OCI-LY1 (cell line): Measurements from ENCODE around the gene OR10G8.

ENCODE experiments used
- H2AFZ ChIP-seq: fragments of 200-600 bp; sonication (generic), shearing (Covaris generic); 2 replicates; pipeline ENCODE4 v1.6.0; 2014; ENCODE audit warnings: antibody characterized with exemption, mild to moderate bottlenecking, low read length
- H3F3A ChIP-seq: fragments of 200-600 bp; sonication (generic), shearing (Covaris generic); 2 replicates; pipeline ENCODE4 v1.6.0; 2014; ENCODE audit warnings: mild to moderate bottlenecking, antibody characterized with exemption, low read length, moderate library complexity; ENCODE audit not compliant: insufficient read depth
- H3K27ac ChIP-seq: fragments of 200-600 bp; sonication (generic); 2 replicates; pipeline ENCODE4 v1.5.1; 2014; ENCODE audit warnings: low read length, mixed run types, mild to moderate bottlenecking, low read depth; ENCODE audit not compliant: poor library complexity, severe bottlenecking
- H3K27me3 ChIP-seq: fragments of 200-600 bp; sonication (generic); 2 replicates; pipeline ENCODE4 v1.6.0; 2014; ENCODE audit warnings: antibody characterized with exemption, mild to moderate bottlenecking, low read length, moderate library complexity; ENCODE audit not compliant: insufficient read depth
- H3K36me3 ChIP-seq: fragments of 200-600 bp; sonication (generic); 2 replicates; pipeline ENCODE4 v1.6.1; 2014; ENCODE audit warnings: mild to moderate bottlenecking, antibody characterized with exemption, low read length, moderate library complexity, mixed read lengths; ENCODE audit not compliant: insufficient read depth
- H3K4me1 ChIP-seq: fragments of 200-600 bp; sonication (generic); 2 replicates; pipeline ENCODE4 v1.5.1; 2014; ENCODE audit warnings: mild to moderate bottlenecking, low read length, moderate library complexity; ENCODE audit not compliant: insufficient read depth, severe bottlenecking
- H3K4me2 ChIP-seq: fragments of 200-600 bp; sonication (generic), shearing (Covaris generic); 2 replicates; pipeline ENCODE4 v1.6.1; 2014; ENCODE audit warnings: low read length
- H3K4me3 ChIP-seq: fragments of 200-600 bp; sonication (generic); 2 replicates; pipeline ENCODE4 v1.5.1; 2014; ENCODE audit warnings: low read length, low read depth, mild to moderate bottlenecking, mixed read lengths; ENCODE audit not compliant: poor library complexity, severe bottlenecking
- H3K79me2 ChIP-seq: fragments of 200-600 bp; shearing (Covaris generic); 2 replicates; pipeline ENCODE4 v1.6.1; 2016; ENCODE audit warnings: mixed run types, low read length, mixed read lengths; ENCODE audit not compliant: insufficient read depth
- H3K9ac ChIP-seq: fragments of 200-600 bp; sonication (generic), shearing (Covaris generic); 2 replicates; pipeline ENCODE4 v1.6.1; 2014; ENCODE audit warnings: mild to moderate bottlenecking, low read length, mixed read lengths
- H3K9me2 ChIP-seq: fragments of 200-600 bp; sonication (generic), shearing (Covaris generic); 2 replicates; pipeline ENCODE4 v1.6.1; 2014; ENCODE audit warnings: low read depth, mild to moderate bottlenecking, low read length, mixed read lengths
- H3K9me3 ChIP-seq: fragments of 200-600 bp; shearing (Covaris generic); 2 replicates; pipeline ENCODE4 v1.6.1; 2014; ENCODE audit warnings: low read length, mixed read lengths
- H4K20me1 ChIP-seq: fragments of 200-600 bp; sonication (generic), shearing (Covaris generic); 2 replicates; pipeline ENCODE4 v1.6.0; 2016; ENCODE audit warnings: mild to moderate bottlenecking, low read length; ENCODE audit not compliant: insufficient read depth
- EZH2 ChIP-seq: fragments of 200-600 bp; sonication (generic), shearing (Covaris generic); IDR thresholded peaks from 2 replicates; pipeline ENCODE4 v1.8.0; 2017; ENCODE audit warnings: borderline replicate concordance, mixed run types, mild to moderate bottlenecking, antibody characterized with exemption, low read length, moderate library complexity, mixed read lengths
- TF ChIP-seq, protein P1 (sequence below): fragments of 200-600 bp; sonication (generic), shearing (Covaris generic); IDR thresholded peaks from 2 replicates; pipeline ENCODE4 v1.5.1; 2017; ENCODE audit warnings: mild to moderate bottlenecking, antibody characterized with exemption, low read length, moderate library complexity, mixed read lengths

The OR10G8 gene

DNA sequence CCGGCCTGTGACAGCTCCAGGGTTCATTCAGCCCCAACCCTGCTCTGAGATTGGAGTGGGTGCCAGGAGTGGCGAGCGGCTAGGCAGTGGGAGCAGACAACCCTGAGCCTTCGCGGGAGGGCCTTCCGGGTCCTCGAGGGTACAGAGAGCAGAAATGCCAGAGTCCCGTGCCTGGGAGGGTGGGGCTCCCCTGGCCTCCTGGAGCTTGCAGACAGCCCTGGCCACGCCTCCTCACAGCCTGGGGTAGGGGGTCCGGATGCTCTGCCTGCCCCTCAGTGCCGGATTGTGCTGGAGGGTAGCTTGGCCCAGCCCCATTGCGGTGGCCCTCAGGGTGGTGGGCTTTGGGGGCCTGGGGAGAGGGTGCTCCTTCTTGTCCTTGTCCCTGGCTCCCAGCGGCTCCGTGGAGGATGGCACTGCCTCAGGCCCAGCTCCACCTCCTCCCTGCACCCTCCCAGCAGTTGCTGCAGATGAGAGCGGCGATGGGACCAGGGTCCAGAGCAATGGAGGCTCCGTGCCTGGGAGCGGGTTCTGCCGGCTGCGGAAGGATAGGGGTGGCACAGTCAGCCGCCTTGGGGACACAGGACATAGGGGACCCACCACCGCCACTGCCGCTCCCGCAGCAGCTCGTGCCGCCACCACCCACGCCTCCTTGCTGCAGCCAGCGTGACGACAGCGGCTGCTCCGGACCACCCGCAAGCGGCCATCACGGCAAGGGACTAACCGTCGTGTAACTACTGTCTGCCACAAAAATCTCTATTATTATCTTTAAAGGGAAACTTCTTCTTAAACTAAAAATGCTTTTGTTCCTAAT, 49.4 kb downstream of the OR10G8 start:
- Histone ChIP-seq H3F3A (no peaks in the 10 kb centered on the region), H3K27ac (no peak overlapping the region), H3K79me2 (no peaks in the 10 kb centered on the region), H3K36me3 (no peaks in the 10 kb centered on the region), H2AFZ (no peak overlapping the region), H3K9me3 (no peaks in the 10 kb centered on the region), H3K4me1 (peaks cover 3% of the 10 kb centered on the region), H3K4me2 (no peak overlapping the region), H3K9ac (no peak overlapping the region), H3K4me3 (no peak overlapping the region), H3K27me3 (no peaks in the 10 kb centered on the region), H3K9me2 (no peaks in the 10 kb centered on the region), H4K20me1 (no peaks in the 10 kb centered on the region)
- no peak for TF ChIP-seq EZH2
- TF ChIP-seq, protein P1, sequence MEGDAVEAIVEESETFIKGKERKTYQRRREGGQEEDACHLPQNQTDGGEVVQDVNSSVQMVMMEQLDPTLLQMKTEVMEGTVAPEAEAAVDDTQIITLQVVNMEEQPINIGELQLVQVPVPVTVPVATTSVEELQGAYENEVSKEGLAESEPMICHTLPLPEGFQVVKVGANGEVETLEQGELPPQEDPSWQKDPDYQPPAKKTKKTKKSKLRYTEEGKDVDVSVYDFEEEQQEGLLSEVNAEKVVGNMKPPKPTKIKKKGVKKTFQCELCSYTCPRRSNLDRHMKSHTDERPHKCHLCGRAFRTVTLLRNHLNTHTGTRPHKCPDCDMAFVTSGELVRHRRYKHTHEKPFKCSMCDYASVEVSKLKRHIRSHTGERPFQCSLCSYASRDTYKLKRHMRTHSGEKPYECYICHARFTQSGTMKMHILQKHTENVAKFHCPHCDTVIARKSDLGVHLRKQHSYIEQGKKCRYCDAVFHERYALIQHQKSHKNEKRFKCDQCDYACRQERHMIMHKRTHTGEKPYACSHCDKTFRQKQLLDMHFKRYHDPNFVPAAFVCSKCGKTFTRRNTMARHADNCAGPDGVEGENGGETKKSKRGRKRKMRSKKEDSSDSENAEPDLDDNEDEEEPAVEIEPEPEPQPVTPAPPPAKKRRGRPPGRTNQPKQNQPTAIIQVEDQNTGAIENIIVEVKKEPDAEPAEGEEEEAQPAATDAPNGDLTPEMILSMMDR: no peak

- no peak overlapping the region for H3K27ac ChIP-seq
- TF ChIP-seq, protein P1: no peak
- no peak for TF ChIP-seq EZH2
- no peaks in the 10 kb centered on the region for H3K4me1 ChIP-seq
- H4K20me1 ChIP-seq: no peaks in the 10 kb centered on the region
- H3K36me3 ChIP-seq: no peaks in the 10 kb centered on the region
- no peaks in the 10 kb centered on the region for H3K27me3 ChIP-seq
- H2AFZ ChIP-seq: no peak overlapping the region
- H3F3A ChIP-seq: no peaks in the 10 kb centered on the region
- H3K4me3 ChIP-seq: no peak overlapping the region
- no peaks in the 10 kb centered on the region for H3K9me3 ChIP-seq
- H3K4me2 ChIP-seq: no peak overlapping the region
- H3K9me2 ChIP-seq: no peaks in the 10 kb centered on the region
- no peaks in the 10 kb centered on the region for H3K79me2 ChIP-seq
- H3K9ac ChIP-seq: no peak overlapping the region
Measured at GRCh38 chr11:124077266-124077665, 50.7 kb downstream of the OR10G8 start.

- no peak overlapping the region for H2AFZ ChIP-seq
- H3K4me3 ChIP-seq: no peak overlapping the region
- no peaks in the 10 kb centered on the region for H3K27me3 ChIP-seq
- H4K20me1 ChIP-seq: no peaks in the 10 kb centered on the region
- no peak overlapping the region for H3K4me2 ChIP-seq
- no peaks in the 10 kb centered on the region for H3F3A ChIP-seq
- TF ChIP-seq, protein P1: no peak
- no peak for TF ChIP-seq EZH2
- no peaks in the 10 kb centered on the region for H3K4me1 ChIP-seq
- no peak overlapping the region for H3K9ac ChIP-seq
- H3K27ac ChIP-seq: no peak overlapping the region
- H3K36me3 ChIP-seq: no peaks in the 10 kb centered on the region
- H3K9me2 ChIP-seq: no peaks in the 10 kb centered on the region
- no peaks in the 10 kb centered on the region for H3K79me2 ChIP-seq
- H3K9me3 ChIP-seq: no peaks in the 10 kb centered on the region
Measured at GRCh38 chr11:124078591-124078990, 52.0 kb downstream of the OR10G8 start.
